HepG2 (cell line): ENCODE data around the gene C2orf76. TPM values are rescaled to one million over a fixed set of nuclear protein-coding genes. Genes with fewer than 3 reads are reported as not detected.
A peak's percentile ranks its signal among the peaks of the same experiment; 100 is the strongest.

Source experiments
- AGO2 ChIP-seq: fragments of 200-400 bp; formaldehyde crosslinking; optimal IDR thresholded peaks from 2 replicates; pipeline ENCODE3; 2017; ENCODE audit warnings: mild to moderate bottlenecking, low read depth, low read length, moderate library complexity
- ATAD3A ChIP-seq: sonication (generic); formaldehyde crosslinking; IDR thresholded peaks from 2 replicates; pipeline ENCODE4 v1.4.0; 2020; ENCODE audit warnings: missing genetic modification reagents
- HOXD1 ChIP-seq: sonication (generic); formaldehyde crosslinking; IDR thresholded peaks from 2 replicates; pipeline ENCODE4 v1.5.0; 2020; ENCODE audit warnings: missing genetic modification reagents
- KLF13 ChIP-seq: sonication (generic); formaldehyde crosslinking; IDR thresholded peaks from 2 replicates; pipeline ENCODE4 v1.4.0; 2020; ENCODE audit warnings: mild to moderate bottlenecking, missing genetic modification reagents
- NBN ChIP-seq: fragments of 450-650 bp; conservative IDR thresholded peaks from 2 replicates; pipeline ENCODE4 v1.6.1; 2017
- NFRKB ChIP-seq: fragments of 450-650 bp; IDR thresholded peaks from 2 replicates; pipeline ENCODE4 v1.6.1; 2017
- NRL ChIP-seq: sonication (generic); formaldehyde crosslinking; IDR thresholded peaks from 2 replicates; pipeline ENCODE4 v1.5.0; 2020; ENCODE audit warnings: missing genetic modification reagents, mild to moderate bottlenecking, moderate library complexity, borderline replicate concordance
- ZBTB7B ChIP-seq: sonication (generic); formaldehyde crosslinking; IDR thresholded peaks from 2 replicates; pipeline ENCODE4 v1.4.0; 2020; ENCODE audit warnings: missing genetic modification reagents
- ZNF232 ChIP-seq: sonication (generic); formaldehyde crosslinking; IDR thresholded peaks from 2 replicates; pipeline ENCODE4 v1.4.0; 2020; ENCODE audit warnings: missing genetic modification reagents, borderline replicate concordance
- ZNF256 ChIP-seq: sonication (generic); formaldehyde crosslinking; conservative IDR thresholded peaks from 2 replicates; pipeline ENCODE4 v1.4.0; 2020; ENCODE audit warnings: missing genetic modification reagents
- ZNF335 ChIP-seq: sonication (generic); formaldehyde crosslinking; IDR thresholded peaks from 2 replicates; pipeline ENCODE4 v1.4.0; 2020; ENCODE audit warnings: missing genetic modification reagents
- polyA plus RNA-seq, 8 experiments: library from polyadenylated mRNA; depleted of rRNA in 3 of 8; stranded (reverse) in 7 of 8; unstranded in 1 of 8; fragments of >200 nt; fragmentation: Illumina TruSeq in 4 of 8; extraction: Trizol in 4 of 8; gene quantifications; 2 replicates each; pipeline versions ENCODE4 v1.2.1 to v1.2.3, GENCODE V29; 2011 to 2016; ENCODE audit warnings: low read depth in 4 of 8, missing spikeins in 1 of 8, mixed read lengths in 1 of 8; ENCODE audit not compliant: insufficient read depth in 1 of 8
- total RNA-seq, 5 experiments: library from RNA; depleted of rRNA; stranded (reverse); fragments of >200 nt; fragmentation: Illumina TruSeq; extraction: Trizol; gene quantifications; 2 replicates each; pipeline ENCODE4 v1.2.3, GENCODE V29; 2016; ENCODE audit warnings: low read depth in 1 of 5
- TF ChIP-seq, protein P1 (sequence below): IDR thresholded peaks from 2 replicates; pipeline ENCODE4 v1.4.0; 2020; ENCODE audit warnings: mild to moderate bottlenecking, missing genetic modification reagents
- TF ChIP-seq, protein P2 (sequence below): sonication (generic); formaldehyde crosslinking; IDR thresholded peaks from 2 replicates; pipeline ENCODE4 v1.5.0; 2020; ENCODE audit warnings: mild to moderate bottlenecking, missing genetic modification reagents, moderate library complexity
- TF ChIP-seq, protein P3 (sequence below): sonication (generic); formaldehyde crosslinking; IDR thresholded peaks from 2 replicates; pipeline ENCODE4 v1.8.0; 2022; ENCODE audit warnings: mild to moderate bottlenecking, missing genetic modification reagents, borderline replicate concordance
- TF ChIP-seq, protein P4 (sequence below): sonication (generic); formaldehyde crosslinking; IDR thresholded peaks from 2 replicates; pipeline ENCODE4 v1.4.0; 2020; ENCODE audit warnings: missing genetic modification reagents
- TF ChIP-seq, protein P5 (sequence below): sonication (generic); formaldehyde crosslinking; IDR thresholded peaks from 2 replicates; pipeline ENCODE4 v1.9.0; 2021; ENCODE audit warnings: missing genetic modification reagents, mild to moderate bottlenecking, borderline replicate concordance
- TF ChIP-seq, protein P6 (sequence below): sonication (generic); formaldehyde crosslinking; IDR thresholded peaks from 2 replicates; pipeline ENCODE4 v1.4.0; 2020; ENCODE audit warnings: mild to moderate bottlenecking, missing genetic modification reagents

Gene C2orf76
- total and polyA plus RNA-seq, 2 of the 13 experiments (the other 11 are each of a cell fraction or from before 2014, with no cell fraction given): 7.7 to 8.5 TPM

DNA sequence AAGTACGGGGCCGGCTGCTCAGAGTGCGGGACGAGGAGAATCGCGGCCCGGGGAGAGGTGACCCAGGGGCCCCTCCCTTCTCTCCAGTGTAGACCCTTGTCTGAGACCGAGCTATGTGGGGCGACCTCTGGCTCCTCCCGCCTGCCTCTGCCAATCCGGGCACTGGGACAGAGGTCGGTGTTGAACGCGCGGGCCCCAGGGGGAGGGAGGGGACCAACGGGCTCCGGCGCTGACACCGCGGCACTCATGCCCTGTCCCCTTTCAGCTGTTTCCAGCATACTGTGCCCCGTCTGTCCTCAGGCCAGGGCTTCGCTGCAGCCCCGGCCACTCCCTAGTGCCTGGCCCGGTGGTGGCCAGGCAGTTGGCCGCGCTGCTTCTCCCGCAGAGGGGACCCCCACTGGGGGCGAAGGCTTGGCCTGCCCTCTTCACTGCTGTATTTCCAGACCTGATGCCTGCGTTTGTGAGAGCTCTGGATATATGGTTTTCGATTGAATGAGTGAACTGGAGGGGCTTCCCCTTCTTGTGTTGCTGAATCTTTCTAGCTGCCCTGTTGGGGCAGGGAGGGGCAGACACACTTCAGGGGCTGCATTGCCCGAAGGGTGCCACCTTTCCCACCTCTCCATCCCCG, 952 bp upstream of the C2orf76 start (continued):
- TF ChIP-seq, protein P1, sequence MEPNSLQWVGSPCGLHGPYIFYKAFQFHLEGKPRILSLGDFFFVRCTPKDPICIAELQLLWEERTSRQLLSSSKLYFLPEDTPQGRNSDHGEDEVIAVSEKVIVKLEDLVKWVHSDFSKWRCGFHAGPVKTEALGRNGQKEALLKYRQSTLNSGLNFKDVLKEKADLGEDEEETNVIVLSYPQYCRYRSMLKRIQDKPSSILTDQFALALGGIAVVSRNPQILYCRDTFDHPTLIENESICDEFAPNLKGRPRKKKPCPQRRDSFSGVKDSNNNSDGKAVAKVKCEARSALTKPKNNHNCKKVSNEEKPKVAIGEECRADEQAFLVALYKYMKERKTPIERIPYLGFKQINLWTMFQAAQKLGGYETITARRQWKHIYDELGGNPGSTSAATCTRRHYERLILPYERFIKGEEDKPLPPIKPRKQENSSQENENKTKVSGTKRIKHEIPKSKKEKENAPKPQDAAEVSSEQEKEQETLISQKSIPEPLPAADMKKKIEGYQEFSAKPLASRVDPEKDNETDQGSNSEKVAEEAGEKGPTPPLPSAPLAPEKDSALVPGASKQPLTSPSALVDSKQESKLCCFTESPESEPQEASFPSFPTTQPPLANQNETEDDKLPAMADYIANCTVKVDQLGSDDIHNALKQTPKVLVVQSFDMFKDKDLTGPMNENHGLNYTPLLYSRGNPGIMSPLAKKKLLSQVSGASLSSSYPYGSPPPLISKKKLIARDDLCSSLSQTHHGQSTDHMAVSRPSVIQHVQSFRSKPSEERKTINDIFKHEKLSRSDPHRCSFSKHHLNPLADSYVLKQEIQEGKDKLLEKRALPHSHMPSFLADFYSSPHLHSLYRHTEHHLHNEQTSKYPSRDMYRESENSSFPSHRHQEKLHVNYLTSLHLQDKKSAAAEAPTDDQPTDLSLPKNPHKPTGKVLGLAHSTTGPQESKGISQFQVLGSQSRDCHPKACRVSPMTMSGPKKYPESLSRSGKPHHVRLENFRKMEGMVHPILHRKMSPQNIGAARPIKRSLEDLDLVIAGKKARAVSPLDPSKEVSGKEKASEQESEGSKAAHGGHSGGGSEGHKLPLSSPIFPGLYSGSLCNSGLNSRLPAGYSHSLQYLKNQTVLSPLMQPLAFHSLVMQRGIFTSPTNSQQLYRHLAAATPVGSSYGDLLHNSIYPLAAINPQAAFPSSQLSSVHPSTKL: peak; percentile 41; the same call in 1 of the 2 replicates
- TF ChIP-seq NRL: 0 out of 2 replicates have a peak, but pooled peaks have one; percentile 18
- TF ChIP-seq AGO2: peak; percentile 93
- peak; percentile 77; the same call in 1 of the 2 replicates for TF ChIP-seq ZNF232 (CRISPR knock-in tag)
- TF ChIP-seq, protein P2, sequence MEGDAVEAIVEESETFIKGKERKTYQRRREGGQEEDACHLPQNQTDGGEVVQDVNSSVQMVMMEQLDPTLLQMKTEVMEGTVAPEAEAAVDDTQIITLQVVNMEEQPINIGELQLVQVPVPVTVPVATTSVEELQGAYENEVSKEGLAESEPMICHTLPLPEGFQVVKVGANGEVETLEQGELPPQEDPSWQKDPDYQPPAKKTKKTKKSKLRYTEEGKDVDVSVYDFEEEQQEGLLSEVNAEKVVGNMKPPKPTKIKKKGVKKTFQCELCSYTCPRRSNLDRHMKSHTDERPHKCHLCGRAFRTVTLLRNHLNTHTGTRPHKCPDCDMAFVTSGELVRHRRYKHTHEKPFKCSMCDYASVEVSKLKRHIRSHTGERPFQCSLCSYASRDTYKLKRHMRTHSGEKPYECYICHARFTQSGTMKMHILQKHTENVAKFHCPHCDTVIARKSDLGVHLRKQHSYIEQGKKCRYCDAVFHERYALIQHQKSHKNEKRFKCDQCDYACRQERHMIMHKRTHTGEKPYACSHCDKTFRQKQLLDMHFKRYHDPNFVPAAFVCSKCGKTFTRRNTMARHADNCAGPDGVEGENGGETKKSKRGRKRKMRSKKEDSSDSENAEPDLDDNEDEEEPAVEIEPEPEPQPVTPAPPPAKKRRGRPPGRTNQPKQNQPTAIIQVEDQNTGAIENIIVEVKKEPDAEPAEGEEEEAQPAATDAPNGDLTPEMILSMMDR (CRISPR knock-in tag): peak; percentile 37
- TF ChIP-seq, protein P3, sequence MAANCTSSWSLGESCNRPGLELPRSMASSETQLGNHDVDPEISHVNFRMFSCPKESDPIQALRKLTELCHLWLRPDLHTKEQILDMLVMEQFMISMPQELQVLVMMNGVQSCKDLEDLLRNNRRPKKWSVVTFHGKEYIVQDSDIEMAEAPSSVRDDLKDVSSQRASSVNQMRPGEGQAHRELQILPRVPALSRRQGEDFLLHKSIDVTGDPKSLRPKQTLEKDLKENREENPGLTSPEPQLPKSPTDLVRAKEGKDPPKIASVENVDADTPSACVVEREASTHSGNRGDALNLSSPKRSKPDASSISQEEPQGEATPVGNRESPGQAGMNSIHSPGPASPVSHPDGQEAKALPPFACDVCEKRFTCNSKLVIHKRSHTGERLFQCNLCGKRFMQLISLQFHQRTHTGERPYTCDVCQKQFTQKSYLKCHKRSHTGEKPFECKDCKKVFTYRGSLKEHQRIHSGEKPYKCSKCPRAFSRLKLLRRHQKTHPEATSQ (CRISPR knock-in tag): 0 out of 2 replicates have a peak, but pooled peaks have one; percentile 24
- 0 out of 2 replicates have a peak, but pooled peaks have one; percentile 49 for TF ChIP-seq ZBTB7B (CRISPR knock-in tag)
- TF ChIP-seq, protein P4, sequence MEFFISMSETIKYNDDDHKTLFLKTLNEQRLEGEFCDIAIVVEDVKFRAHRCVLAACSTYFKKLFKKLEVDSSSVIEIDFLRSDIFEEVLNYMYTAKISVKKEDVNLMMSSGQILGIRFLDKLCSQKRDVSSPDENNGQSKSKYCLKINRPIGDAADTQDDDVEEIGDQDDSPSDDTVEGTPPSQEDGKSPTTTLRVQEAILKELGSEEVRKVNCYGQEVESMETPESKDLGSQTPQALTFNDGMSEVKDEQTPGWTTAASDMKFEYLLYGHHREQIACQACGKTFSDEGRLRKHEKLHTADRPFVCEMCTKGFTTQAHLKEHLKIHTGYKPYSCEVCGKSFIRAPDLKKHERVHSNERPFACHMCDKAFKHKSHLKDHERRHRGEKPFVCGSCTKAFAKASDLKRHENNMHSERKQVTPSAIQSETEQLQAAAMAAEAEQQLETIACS (CRISPR knock-in tag): no peak
- TF ChIP-seq, protein P5, sequence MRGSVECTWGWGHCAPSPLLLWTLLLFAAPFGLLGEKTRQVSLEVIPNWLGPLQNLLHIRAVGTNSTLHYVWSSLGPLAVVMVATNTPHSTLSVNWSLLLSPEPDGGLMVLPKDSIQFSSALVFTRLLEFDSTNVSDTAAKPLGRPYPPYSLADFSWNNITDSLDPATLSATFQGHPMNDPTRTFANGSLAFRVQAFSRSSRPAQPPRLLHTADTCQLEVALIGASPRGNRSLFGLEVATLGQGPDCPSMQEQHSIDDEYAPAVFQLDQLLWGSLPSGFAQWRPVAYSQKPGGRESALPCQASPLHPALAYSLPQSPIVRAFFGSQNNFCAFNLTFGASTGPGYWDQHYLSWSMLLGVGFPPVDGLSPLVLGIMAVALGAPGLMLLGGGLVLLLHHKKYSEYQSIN (CRISPR knock-in tag): no peak
- 0 out of 2 replicates have a peak, but pooled peaks have one; percentile 26 for TF ChIP-seq KLF13 (CRISPR knock-in tag)
- peak; percentile 79 for TF ChIP-seq HOXD1 (CRISPR knock-in tag)
- TF ChIP-seq, protein P6, sequence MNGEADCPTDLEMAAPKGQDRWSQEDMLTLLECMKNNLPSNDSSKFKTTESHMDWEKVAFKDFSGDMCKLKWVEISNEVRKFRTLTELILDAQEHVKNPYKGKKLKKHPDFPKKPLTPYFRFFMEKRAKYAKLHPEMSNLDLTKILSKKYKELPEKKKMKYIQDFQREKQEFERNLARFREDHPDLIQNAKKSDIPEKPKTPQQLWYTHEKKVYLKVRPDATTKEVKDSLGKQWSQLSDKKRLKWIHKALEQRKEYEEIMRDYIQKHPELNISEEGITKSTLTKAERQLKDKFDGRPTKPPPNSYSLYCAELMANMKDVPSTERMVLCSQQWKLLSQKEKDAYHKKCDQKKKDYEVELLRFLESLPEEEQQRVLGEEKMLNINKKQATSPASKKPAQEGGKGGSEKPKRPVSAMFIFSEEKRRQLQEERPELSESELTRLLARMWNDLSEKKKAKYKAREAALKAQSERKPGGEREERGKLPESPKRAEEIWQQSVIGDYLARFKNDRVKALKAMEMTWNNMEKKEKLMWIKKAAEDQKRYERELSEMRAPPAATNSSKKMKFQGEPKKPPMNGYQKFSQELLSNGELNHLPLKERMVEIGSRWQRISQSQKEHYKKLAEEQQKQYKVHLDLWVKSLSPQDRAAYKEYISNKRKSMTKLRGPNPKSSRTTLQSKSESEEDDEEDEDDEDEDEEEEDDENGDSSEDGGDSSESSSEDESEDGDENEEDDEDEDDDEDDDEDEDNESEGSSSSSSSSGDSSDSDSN (CRISPR knock-in tag): peak; percentile 57; the same call in 1 of the 2 replicates
- TF ChIP-seq ZNF256: peak; percentile 41; the same call in 1 of the 2 replicates
- no peak for TF ChIP-seq ZNF335
- TF ChIP-seq NBN: no peak
- TF ChIP-seq ATAD3A (CRISPR knock-in tag): no peak
- no peak for TF ChIP-seq NFRKB
